PFSK-1 (cell line): ENCODE data around the gene RBX1.

Source experiments
- FOXP2 ChIP-seq: optimal IDR thresholded peaks from 2 replicates; pipeline ENCODE3; 2011; ENCODE audit warnings: borderline replicate concordance, control low read depth, inconsistent platforms; ENCODE audit not compliant: insufficient read depth; ENCODE audit errors: extremely low read length, extremely low read depth
- POLR2AphosphoS5 ChIP-seq: IDR thresholded peaks from 2 replicates; pipeline ENCODE4 v1.6.1; 2012; ENCODE audit warnings: low read depth, mild to moderate bottlenecking, control low read depth, low read length, moderate library complexity
- TAF1 ChIP-seq: IDR thresholded peaks from 2 replicates; pipeline ENCODE4 v1.6.1; 2012; ENCODE audit warnings: low read length, control low read depth, borderline replicate concordance; ENCODE audit not compliant: insufficient read depth

- TF ChIP-seq TAF1 (no peak), FOXP2 (no peak), POLR2AphosphoS5 (no peak)
Measured at GRCh38 chr22:40991298-40991697, 40.1 kb downstream of the RBX1 start.
